Measurements from ENCODE around the gene IFITM1. TPM values are rescaled to one million over a fixed set of nuclear protein-coding genes. Genes with fewer than 3 reads are reported as not detected.

IFITM1 gene
- total RNA-seq, 1 donor from 2014 or later = 13.3 TPM

- Histone ChIP-seq H3K4me1 (no peaks in the 10 kb centered on the region), H2AFZ (replicated peaks) (no peak overlapping the region), H3F3A (ENCODE audit: low read depth) (peaks cover 11% of the 10 kb centered on the region), H3K27ac (no peak overlapping the region), H3K9ac (no peak overlapping the region), H3K9me3 (ENCODE audit: low read depth) (peaks cover 6% of the 10 kb centered on the region), H4K20me1 (ENCODE audit: low read depth) (no peaks in the 10 kb centered on the region), H3K4me3 (no peak overlapping the region), H3K27me3 (no peaks in the 10 kb centered on the region), H3K36me3 (no peaks in the 10 kb centered on the region), H3K4me2 (no peak overlapping the region), H3K79me2 (ENCODE audit: low read depth) (no peaks in the 10 kb centered on the region)
- peaks cover 10% of the 10 kb centered on the region for H3K4me1 Mint-ChIP-seq
- H3K4me3 Mint-ChIP-seq = no peak overlapping the region
- peaks cover 30% of the 10 kb centered on the region for H3K9me3 Mint-ChIP-seq
- peaks cover 16% of the 10 kb centered on the region for H3K27me3 Mint-ChIP-seq (ENCODE audit: insufficient read depth, low read depth)
- DNase-seq (ENCODE audit: low spot score) = no peak
- peaks cover 4% of the 10 kb centered on the region for H3K36me3 Mint-ChIP-seq
- no peak for TF ChIP-seq EZH2phosphoT487 (IDR thresholded peaks at IDR 0.05)
- TF ChIP-seq, protein P1, sequence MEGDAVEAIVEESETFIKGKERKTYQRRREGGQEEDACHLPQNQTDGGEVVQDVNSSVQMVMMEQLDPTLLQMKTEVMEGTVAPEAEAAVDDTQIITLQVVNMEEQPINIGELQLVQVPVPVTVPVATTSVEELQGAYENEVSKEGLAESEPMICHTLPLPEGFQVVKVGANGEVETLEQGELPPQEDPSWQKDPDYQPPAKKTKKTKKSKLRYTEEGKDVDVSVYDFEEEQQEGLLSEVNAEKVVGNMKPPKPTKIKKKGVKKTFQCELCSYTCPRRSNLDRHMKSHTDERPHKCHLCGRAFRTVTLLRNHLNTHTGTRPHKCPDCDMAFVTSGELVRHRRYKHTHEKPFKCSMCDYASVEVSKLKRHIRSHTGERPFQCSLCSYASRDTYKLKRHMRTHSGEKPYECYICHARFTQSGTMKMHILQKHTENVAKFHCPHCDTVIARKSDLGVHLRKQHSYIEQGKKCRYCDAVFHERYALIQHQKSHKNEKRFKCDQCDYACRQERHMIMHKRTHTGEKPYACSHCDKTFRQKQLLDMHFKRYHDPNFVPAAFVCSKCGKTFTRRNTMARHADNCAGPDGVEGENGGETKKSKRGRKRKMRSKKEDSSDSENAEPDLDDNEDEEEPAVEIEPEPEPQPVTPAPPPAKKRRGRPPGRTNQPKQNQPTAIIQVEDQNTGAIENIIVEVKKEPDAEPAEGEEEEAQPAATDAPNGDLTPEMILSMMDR (IDR thresholded peaks at IDR 0.05) = peak; percentile 26
- no peak overlapping the region for H3K27ac Mint-ChIP-seq
Observed at GRCh38 chr11:363948-364761, 50.3 kb downstream of the IFITM1 start.

Small RNA genes within 50 kb of the gene (small RNA-seq; reads per million reads assigned to genes)
- not detected for gene AC136475.6

Other genes starting within 250 kb of the IFITM1 start
- gene SCGB1C1, start 121.0 kb upstream of the IFITM1 start, total RNA-seq (ENCODE audit: low replicate concordance) = not detected in 2 replicates
- gene BET1L, start 106.6 kb upstream of the IFITM1 start, total RNA-seq (ENCODE audit: low replicate concordance) = 13.1 and 16.8 TPM in 2 replicates
- 45.0 and 67.2 TPM in 2 replicates for gene RIC8A, start 106.3 kb upstream of the IFITM1 start, total RNA-seq (ENCODE audit: low replicate concordance)
- 22.4 and 22.6 TPM in 2 replicates for gene SIRT3, start 77.7 kb upstream of the IFITM1 start, total RNA-seq (ENCODE audit: low replicate concordance)
- gene PSMD13, start 77.1 kb upstream of the IFITM1 start, total RNA-seq (ENCODE audit: low replicate concordance) = 90.6 and 106 TPM in 2 replicates
- gene NLRP6, start 35.6 kb upstream of the IFITM1 start, total RNA-seq (ENCODE audit: low replicate concordance) = not detected in 2 replicates
- 20.5 and 44.4 TPM in 2 replicates for gene PGGHG, start 24.9 kb upstream of the IFITM1 start, total RNA-seq (ENCODE audit: low replicate concordance)
- not detected in 2 replicates for gene IFITM5, start 14.5 kb upstream of the IFITM1 start, total RNA-seq (ENCODE audit: low replicate concordance)
- gene IFITM2, start 6.2 kb upstream of the IFITM1 start, total RNA-seq (ENCODE audit: low replicate concordance) = 10.5 and 63.9 TPM in 2 replicates
- gene IFITM3, start 6.8 kb downstream of the IFITM1 start, total RNA-seq (ENCODE audit: low replicate concordance) = 19.8 and 61.7 TPM in 2 replicates
- 16.4 and 110 TPM in 2 replicates for gene B4GALNT4, start 55.5 kb downstream of the IFITM1 start, total RNA-seq (ENCODE audit: low replicate concordance)
- gene PKP3, start 80.2 kb downstream of the IFITM1 start, total RNA-seq (ENCODE audit: low replicate concordance) = 6.5 and 8.5 TPM in 2 replicates
- gene SIGIRR, start 101.0 kb downstream of the IFITM1 start, total RNA-seq (ENCODE audit: low replicate concordance) = 5.4 and 8.4 TPM in 2 replicates
- gene ANO9, start 128.0 kb downstream of the IFITM1 start, total RNA-seq (ENCODE audit: low replicate concordance) = 1.3 and 4.7 TPM in 2 replicates
- gene PTDSS2, start 136.2 kb downstream of the IFITM1 start, total RNA-seq (ENCODE audit: low replicate concordance) = 24.7 and 44.2 TPM in 2 replicates
- gene RNH1, start 193.2 kb downstream of the IFITM1 start, total RNA-seq (ENCODE audit: low replicate concordance) = 10.5 and 44.8 TPM in 2 replicates
- gene HRAS, start 221.5 kb downstream of the IFITM1 start, total RNA-seq (ENCODE audit: low replicate concordance) = 21.2 and 32.3 TPM in 2 replicates
- gene LRRC56, start 223.5 kb downstream of the IFITM1 start, total RNA-seq (ENCODE audit: low replicate concordance) = 0.45 and 1.4 TPM in 2 replicates
- gene LMNTD2, start 246.7 kb downstream of the IFITM1 start, total RNA-seq (ENCODE audit: low replicate concordance) = 1.1 and 2.5 TPM in 2 replicates
- 12.8 and 48.3 TPM in 2 replicates for gene RASSF7, start 246.9 kb downstream of the IFITM1 start, total RNA-seq (ENCODE audit: low replicate concordance)